NOMO-1 (cell line): ENCODE results near the gene HAP1.
"Not testable (repeated sequence)": the region's sequence is repeated elsewhere in the genome, so short reads cannot be mapped to it uniquely, and the experiment has no call there.

Source experiments
- DNase-seq, 2 experiments: peaks; one replicate each; lab custom pipeline; 2025; ENCODE audit not compliant: unreplicated experiment in 2 of 2; lab: John Stamatoyannopoulos, UW

HAP1 gene

GRCh38 chr17:41734139-41734948, at the start of gene HAP1:
TSS of gene HAP1 (minus strand) at chr17:41734643. CDS start at chr17:41734634, 9 bp downstream.
- DNase-seq: no peak

GRCh38 chr17:41782142-41782541, 47.7 kb upstream of the HAP1 start:
- no peak for DNase-seq

- DNase-seq: no peak
Measured at GRCh38 chr17:41781404-41782110, 47.1 kb upstream of the HAP1 start.

- DNase-seq: no peak
Measured at GRCh38 chr17:41779954-41780353, 45.5 kb upstream of the HAP1 start.

GRCh38 chr17:41777574-41778188, 43.2 kb upstream of the HAP1 start:
- no peak for DNase-seq

- DNase-seq: no peak
Measured at GRCh38 chr17:41777157-41777573, 42.7 kb upstream of the HAP1 start.

GRCh38 chr17:41776262-41776900, 41.9 kb upstream of the HAP1 start:
- DNase-seq: not testable (repeated sequence)

GRCh38 chr17:41775394-41776226, 41.2 kb upstream of the HAP1 start:
- DNase-seq: no peak

- no peak for DNase-seq
Measured at GRCh38 chr17:41773731-41774193, 39.3 kb upstream of the HAP1 start.

- DNase-seq: no peak
Measured at GRCh38 chr17:41773190-41773588, 38.7 kb upstream of the HAP1 start.

GRCh38 chr17:41772586-41773189, 38.2 kb upstream of the HAP1 start:
- no peak for DNase-seq

GRCh38 chr17:41772218-41772585, 37.8 kb upstream of the HAP1 start:
- no peak for DNase-seq

- no peak for DNase-seq
Measured at GRCh38 chr17:41771389-41772206, 37.2 kb upstream of the HAP1 start.

- no peak for DNase-seq
Measured at GRCh38 chr17:41769985-41770384, 35.5 kb upstream of the HAP1 start.

GRCh38 chr17:41769346-41769862, 35.0 kb upstream of the HAP1 start:
- no peak for DNase-seq

- no peak for DNase-seq
Measured at GRCh38 chr17:41768682-41769288, 34.3 kb upstream of the HAP1 start.

- no peak for DNase-seq
Measured at GRCh38 chr17:41767324-41768042, 33.0 kb upstream of the HAP1 start.

- no peak for DNase-seq
Measured at GRCh38 chr17:41766135-41766534, 31.7 kb upstream of the HAP1 start.
